ENCODE results near the gene RYR3.

The RYR3 gene

GRCh38 chr15:33753012-33753411 is 442.2 kb downstream of the RYR3 start:
- TF ChIP-seq EZH2phosphoT487 (IDR thresholded peaks at IDR 0.05; ENCODE audit: low read length), result no peak
- H3K4me3 ChIP-seq (ENCODE audit: low read length), result no peak overlapping the region
- H3F3A ChIP-seq (ENCODE audit: insufficient read depth, low read length), result no peaks in the 10 kb centered on the region
- no peak for DNase-seq
- no peak overlapping the region for H3K4me2 ChIP-seq (ENCODE audit: low read depth, low read length)
- H3K27me3 ChIP-seq (replicated peaks; ENCODE audit: insufficient read depth, low read length), result no peaks in the 10 kb centered on the region
- H3K4me1 ChIP-seq (ENCODE audit: low read length), result peaks cover 13% of the 10 kb centered on the region
- no peak overlapping the region for H3K27ac ChIP-seq (ENCODE audit: low read length)
- no peaks in the 10 kb centered on the region for H3K9me2 ChIP-seq (replicated peaks; ENCODE audit: insufficient read depth, low read length)
- no peak overlapping the region for H2AFZ ChIP-seq (ENCODE audit: low read length)
- H3K9me3 ChIP-seq (replicated peaks; ENCODE audit: insufficient read depth, low read length), result no peaks in the 10 kb centered on the region
- H3K36me3 ChIP-seq (replicated peaks; ENCODE audit: insufficient read depth, low read length), result no peaks in the 10 kb centered on the region
- H3K79me2 ChIP-seq (ENCODE audit: low read length), result no peaks in the 10 kb centered on the region
- H4K20me1 ChIP-seq (ENCODE audit: insufficient read depth, low read length), result no peaks in the 10 kb centered on the region
- no peak overlapping the region for H3K9ac ChIP-seq (ENCODE audit: low read length)

- no peak overlapping the region for H3K4me2 ChIP-seq (ENCODE audit: low read depth, low read length)
- H3K9ac ChIP-seq (ENCODE audit: low read length), result no peak overlapping the region
- H3K27me3 ChIP-seq (replicated peaks; ENCODE audit: insufficient read depth, low read length), result no peaks in the 10 kb centered on the region
- no peak for DNase-seq
- peaks cover 9% of the 10 kb centered on the region for H3K4me1 ChIP-seq (ENCODE audit: low read length)
- TF ChIP-seq EZH2 (optimal IDR thresholded peaks at IDR 0.05; ENCODE audit: low read depth, low read length) (no peak), CTCF (IDR thresholded peaks at IDR 0.05; ENCODE audit: low read length) (no peak), EZH2phosphoT487 (IDR thresholded peaks at IDR 0.05; ENCODE audit: low read length) (no peak)
- H2AFZ ChIP-seq (ENCODE audit: low read length), result no peak overlapping the region
- no peaks in the 10 kb centered on the region for H3K36me3 ChIP-seq (replicated peaks; ENCODE audit: insufficient read depth, low read length)
- H3K9me3 ChIP-seq (replicated peaks; ENCODE audit: insufficient read depth, low read length), result no peaks in the 10 kb centered on the region
- no peaks in the 10 kb centered on the region for H3K79me2 ChIP-seq (ENCODE audit: low read length)
- no peak overlapping the region for H3K27ac ChIP-seq (ENCODE audit: low read length)
- no peaks in the 10 kb centered on the region for H3K9me2 ChIP-seq (replicated peaks; ENCODE audit: insufficient read depth, low read length)
- H3K4me3 ChIP-seq (ENCODE audit: low read length), result no peak overlapping the region
- H3F3A ChIP-seq (ENCODE audit: insufficient read depth, low read length), result no peaks in the 10 kb centered on the region
- H4K20me1 ChIP-seq (ENCODE audit: insufficient read depth, low read length), result no peaks in the 10 kb centered on the region
Observed at GRCh38 chr15:33754242-33754641, 443.5 kb downstream of the RYR3 start.

GRCh38 chr15:33756961-33757360 is 446.2 kb downstream of the RYR3 start:
- H3K79me2 ChIP-seq (ENCODE audit: low read length), result no peaks in the 10 kb centered on the region
- no peaks in the 10 kb centered on the region for H3K9me3 ChIP-seq (replicated peaks; ENCODE audit: insufficient read depth, low read length)
- H2AFZ ChIP-seq (ENCODE audit: low read length), result no peak overlapping the region
- no peak for DNase-seq
- no peaks in the 10 kb centered on the region for H3K36me3 ChIP-seq (replicated peaks; ENCODE audit: insufficient read depth, low read length)
- H3K27me3 ChIP-seq (replicated peaks; ENCODE audit: insufficient read depth, low read length), result no peaks in the 10 kb centered on the region
- H3K9me2 ChIP-seq (replicated peaks; ENCODE audit: insufficient read depth, low read length), result no peaks in the 10 kb centered on the region
- H3K9ac ChIP-seq (ENCODE audit: low read length), result no peak overlapping the region
- H3K4me1 ChIP-seq (ENCODE audit: low read length), result no peaks in the 10 kb centered on the region
- TF ChIP-seq CTCF (IDR thresholded peaks at IDR 0.05; ENCODE audit: low read length), result no peak
- no peak for TF ChIP-seq EZH2 (optimal IDR thresholded peaks at IDR 0.05; ENCODE audit: low read depth, low read length)
- no peak for TF ChIP-seq EZH2phosphoT487 (IDR thresholded peaks at IDR 0.05; ENCODE audit: low read length)
- H4K20me1 ChIP-seq (ENCODE audit: insufficient read depth, low read length), result no peaks in the 10 kb centered on the region
- no peak overlapping the region for H3K27ac ChIP-seq (ENCODE audit: low read length)
- no peaks in the 10 kb centered on the region for H3F3A ChIP-seq (ENCODE audit: insufficient read depth, low read length)
- no peak overlapping the region for H3K4me3 ChIP-seq (ENCODE audit: low read length)
- no peak overlapping the region for H3K4me2 ChIP-seq (ENCODE audit: low read depth, low read length)

GRCh38 chr15:33757516-33758232 is 446.9 kb downstream of the RYR3 start:
- H3K4me2 ChIP-seq (ENCODE audit: low read depth, low read length), result no peak overlapping the region
- H4K20me1 ChIP-seq (ENCODE audit: insufficient read depth, low read length), result no peaks in the 10 kb centered on the region
- no peaks in the 10 kb centered on the region for H3K27me3 ChIP-seq (replicated peaks; ENCODE audit: insufficient read depth, low read length)
- H3K79me2 ChIP-seq (ENCODE audit: low read length), result no peaks in the 10 kb centered on the region
- H3K4me3 ChIP-seq (ENCODE audit: low read length), result no peak overlapping the region
- TF ChIP-seq CTCF (IDR thresholded peaks at IDR 0.05; ENCODE audit: low read length) (no peak), EZH2 (optimal IDR thresholded peaks at IDR 0.05; ENCODE audit: low read depth, low read length) (no peak), EZH2phosphoT487 (IDR thresholded peaks at IDR 0.05; ENCODE audit: low read length) (no peak)
- H3K9ac ChIP-seq (ENCODE audit: low read length), result no peak overlapping the region
- no peaks in the 10 kb centered on the region for H3K9me3 ChIP-seq (replicated peaks; ENCODE audit: insufficient read depth, low read length)
- no peak for DNase-seq
- no peak overlapping the region for H2AFZ ChIP-seq (ENCODE audit: low read length)
- H3K36me3 ChIP-seq (replicated peaks; ENCODE audit: insufficient read depth, low read length), result no peaks in the 10 kb centered on the region
- no peak overlapping the region for H3K27ac ChIP-seq (ENCODE audit: low read length)
- no peaks in the 10 kb centered on the region for H3K9me2 ChIP-seq (replicated peaks; ENCODE audit: insufficient read depth, low read length)
- no peaks in the 10 kb centered on the region for H3F3A ChIP-seq (ENCODE audit: insufficient read depth, low read length)
- H3K4me1 ChIP-seq (ENCODE audit: low read length), result no peaks in the 10 kb centered on the region
